Activated effector memory CD4-positive, alpha-beta T cell treated with anti-CD3 and anti-CD28 coated beads, Interleukin-2, amount 50 U/mL, for 16 hours (primary cell): ENCODE data around the gene BAHCC1.
A peak's percentile ranks its signal among the peaks of the same experiment; 100 is the strongest.
"Not testable (repeated sequence)": the region's sequence is repeated elsewhere in the genome, so short reads cannot be mapped to it uniquely, and the experiment has no call there.

Experiments
- DNase-seq: peaks from one replicate; pipeline ENCODE4 v3.0.0-alpha.2; 2020

Gene BAHCC1

GRCh38 chr17:81394921-81395599 lies at the start of gene BAHCC1:
Gene BAHCC1 (plus strand): TSS chr17:81395457. CDS start chr17:81399740, 4,283 bp downstream.
- peak; percentile 94 for DNase-seq

GRCh38 chr17:81346090-81346907 lies 49.0 kb upstream of the BAHCC1 start:
- DNase-seq: peak; percentile 97

DNA sequence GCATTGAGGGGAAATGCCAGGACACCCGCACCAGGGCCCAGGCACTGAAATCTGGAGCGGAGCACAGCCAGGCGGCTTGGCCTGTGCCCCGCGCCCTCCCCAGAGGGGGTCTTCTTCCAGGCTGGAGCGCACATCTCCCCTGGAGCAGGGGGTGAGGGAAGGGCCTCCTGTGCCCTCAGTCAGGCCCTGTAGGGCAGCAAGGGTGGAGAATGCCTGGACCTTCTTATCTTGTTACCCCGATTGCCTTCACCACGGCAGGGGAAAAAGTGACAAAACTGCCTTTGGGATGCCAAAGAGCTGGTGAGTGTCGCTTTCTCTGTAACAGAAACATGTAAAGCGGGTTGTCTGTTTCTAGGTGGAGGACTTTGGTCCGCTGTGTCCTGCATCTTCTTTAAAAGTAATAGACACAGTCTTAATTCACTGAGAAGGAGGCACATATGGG lies 48.3 kb upstream of the BAHCC1 start:
- no peak for DNase-seq

DNA sequence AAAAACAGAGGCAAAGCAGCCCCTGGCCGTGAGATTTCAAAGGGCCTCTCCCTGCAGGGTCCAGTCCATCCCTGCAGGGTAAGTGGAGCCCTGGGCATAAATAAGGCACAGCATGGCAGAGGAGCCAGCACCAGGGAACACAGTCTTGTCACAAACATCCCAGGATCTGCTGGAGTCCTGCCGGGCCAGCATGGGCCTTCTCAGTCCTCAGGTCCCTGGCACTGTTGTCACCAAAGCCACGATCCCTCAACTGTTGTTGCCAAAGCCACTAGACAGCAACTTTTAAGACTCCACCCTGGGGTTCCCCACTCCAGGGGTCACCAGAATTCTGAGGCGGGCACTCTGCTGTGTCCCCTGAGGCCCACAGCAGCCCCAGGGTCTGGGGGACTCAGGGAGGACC lies 47.8 kb upstream of the BAHCC1 start:
- no peak for DNase-seq

- DNase-seq: no peak
Observed at GRCh38 chr17:81348097-81349055, 46.9 kb upstream of the BAHCC1 start.

GRCh38 chr17:81349397-81350319 lies 45.6 kb upstream of the BAHCC1 start:
- DNase-seq: no peak

- no peak for DNase-seq
Observed at GRCh38 chr17:81350320-81350890, 44.9 kb upstream of the BAHCC1 start.

DNA sequence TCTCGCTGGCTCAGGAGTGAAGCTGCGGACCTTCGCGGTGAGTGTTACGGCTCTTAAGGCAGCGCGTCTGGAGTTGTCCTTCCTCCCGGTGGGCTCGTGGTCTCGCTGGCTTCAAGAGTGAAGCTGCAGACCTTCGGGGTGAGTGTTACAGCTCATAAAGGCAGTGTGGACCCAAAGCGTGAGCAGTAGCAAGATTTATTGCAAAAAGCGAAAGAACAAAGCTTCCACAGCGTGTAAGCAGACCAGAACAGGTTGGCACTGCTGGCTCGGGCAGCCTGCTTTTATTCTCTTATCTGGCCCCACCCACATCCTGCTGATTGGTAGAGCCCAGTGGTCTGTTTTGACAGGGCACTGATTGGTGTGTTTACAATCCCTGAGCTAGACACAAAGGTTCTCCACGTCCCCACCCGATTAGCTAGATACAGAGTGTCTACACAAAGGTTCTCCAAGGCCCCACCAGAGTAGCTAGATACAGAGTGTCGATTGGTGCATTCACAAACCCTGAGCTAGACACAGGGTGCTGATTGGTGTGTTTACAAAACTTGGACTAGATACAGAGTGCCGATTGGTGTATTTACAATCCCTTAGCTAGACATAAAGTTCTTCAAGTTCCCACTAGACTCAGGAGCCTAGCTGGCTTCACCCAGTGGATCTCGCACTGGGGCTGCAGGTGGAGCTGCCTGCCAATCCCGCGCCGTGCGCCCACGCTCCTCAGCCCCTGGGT lies 43.8 kb upstream of the BAHCC1 start:
- DNase-seq: not testable (repeated sequence)

- DNase-seq: not testable (repeated sequence)
Observed at GRCh38 chr17:81352056-81352455, 43.2 kb upstream of the BAHCC1 start.

- DNase-seq: no peak
Observed at GRCh38 chr17:81354252-81354953, 40.9 kb upstream of the BAHCC1 start.

DNA sequence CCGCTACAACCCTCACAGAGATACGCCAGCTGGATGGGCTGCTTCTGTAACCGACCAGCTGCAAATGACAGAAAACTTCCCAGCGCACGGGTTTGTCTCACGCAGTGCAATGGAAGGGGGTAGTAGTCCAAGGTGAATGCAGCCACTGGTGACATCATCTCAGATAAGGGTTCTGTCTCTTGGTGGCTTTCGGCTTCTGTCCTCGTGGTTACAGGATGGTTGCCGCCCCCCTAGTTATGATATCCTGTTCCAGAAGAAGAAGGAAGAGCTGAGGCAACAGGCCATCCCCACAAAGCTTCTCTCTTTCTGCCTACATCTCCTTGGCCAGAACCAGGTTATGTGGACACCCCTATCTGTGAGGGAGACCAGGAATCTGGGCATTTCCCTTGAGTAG lies 40.3 kb upstream of the BAHCC1 start:
- no peak for DNase-seq

GRCh38 chr17:81359218-81359617 lies 36.0 kb upstream of the BAHCC1 start:
- DNase-seq: no peak

- DNase-seq: not testable (repeated sequence)
Observed at GRCh38 chr17:81362001-81362400, 33.3 kb upstream of the BAHCC1 start.

- no peak for DNase-seq
Observed at GRCh38 chr17:81364278-81365147, 30.7 kb upstream of the BAHCC1 start.

GRCh38 chr17:81365148-81365600 lies 30.1 kb upstream of the BAHCC1 start:
- peak; percentile 73 for DNase-seq

DNA sequence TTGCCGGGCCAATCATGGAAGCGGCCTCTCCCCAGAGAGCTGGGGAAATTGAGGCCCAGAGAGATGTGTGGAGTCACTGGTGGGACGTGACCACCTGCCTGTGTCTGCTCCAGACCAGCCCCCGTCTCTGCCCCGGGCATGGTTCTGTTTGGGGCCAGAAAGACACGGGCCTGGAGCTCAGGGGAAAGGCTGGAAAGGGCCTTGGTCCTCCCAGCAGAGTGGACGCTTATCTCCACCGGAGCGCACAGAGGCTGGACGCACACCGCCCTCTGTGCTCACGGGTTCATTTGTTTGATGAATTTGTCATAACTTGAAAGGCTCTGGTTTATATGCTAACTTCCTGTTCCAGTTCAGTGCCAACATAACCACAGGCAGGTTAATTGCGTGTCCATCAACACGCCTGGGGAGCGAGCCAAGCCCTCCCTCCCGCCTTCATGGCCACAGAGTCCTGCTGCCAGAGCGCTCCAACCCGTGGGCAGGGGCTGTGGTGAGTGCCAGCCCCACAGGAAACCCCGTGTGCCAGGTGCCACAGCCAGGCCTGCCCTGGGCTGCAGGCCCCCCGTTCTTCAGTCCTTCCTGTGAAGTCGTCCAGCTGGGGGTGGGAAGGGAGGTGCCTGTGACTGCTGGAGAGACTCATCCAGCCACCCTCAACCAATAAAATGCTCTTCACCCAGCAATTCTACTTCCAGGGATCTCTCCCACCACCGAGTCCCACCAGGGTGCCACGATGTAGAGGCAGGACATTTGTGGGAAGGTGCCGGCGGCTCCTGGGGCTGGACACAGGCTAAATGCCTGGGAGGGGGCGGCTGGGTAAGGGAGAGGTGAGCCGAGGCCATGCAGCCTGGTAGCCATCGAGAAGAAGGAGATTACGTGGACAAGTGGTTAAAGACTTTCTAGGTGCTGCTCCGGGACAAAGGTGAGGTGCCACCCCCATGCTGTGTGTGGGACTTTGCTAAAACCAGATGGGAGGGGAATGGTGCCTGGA lies 29.4 kb upstream of the BAHCC1 start:
- no peak for DNase-seq

DNA sequence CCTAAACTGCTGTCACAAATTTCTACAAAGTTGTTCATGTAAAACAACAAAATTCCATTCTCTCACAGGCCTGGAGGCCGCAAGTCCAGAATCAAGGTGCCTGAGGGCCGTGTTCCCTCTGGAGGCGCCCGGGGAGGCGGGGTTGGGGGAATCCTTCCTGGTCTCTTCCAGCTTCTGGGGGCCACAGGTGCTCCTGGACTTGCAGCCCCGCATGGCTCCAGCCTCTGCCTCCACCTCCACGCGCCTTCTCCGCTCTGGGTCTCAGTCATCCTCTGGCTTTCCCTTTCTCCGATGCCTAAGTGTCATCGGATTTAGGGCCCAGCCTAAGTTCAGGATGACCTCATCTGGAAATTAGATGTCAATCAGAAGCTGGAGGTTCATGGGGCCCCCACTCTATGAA lies 28.6 kb upstream of the BAHCC1 start:
- DNase-seq: no peak

GRCh38 chr17:81367171-81367570 lies 28.1 kb upstream of the BAHCC1 start:
- DNase-seq: no peak
